HEK293 (cell line): ENCODE measurements around the gene MAN1C1.

Experiments used
- YY1 ChIP-seq: fragments of 450-650 bp; formaldehyde crosslinking; IDR thresholded peaks from 2 replicates; pipeline ENCODE4 v1.5.1; 2018; ENCODE audit warnings: missing biosample characterization, missing genetic modification characterization
- ZNF132 ChIP-seq: fragments of 450-650 bp; formaldehyde crosslinking; IDR thresholded peaks from 2 replicates; pipeline ENCODE4 v1.5.1; 2017; ENCODE audit warnings: missing biosample characterization, missing genetic modification characterization, borderline replicate concordance
- ZNF146 ChIP-seq: fragments of 450-650 bp; formaldehyde crosslinking; IDR thresholded peaks from 2 replicates; pipeline ENCODE4 v1.5.1; 2016; ENCODE audit warnings: missing biosample characterization, missing genetic modification characterization
- ZNF223 ChIP-seq: fragments of 450-650 bp; formaldehyde crosslinking; IDR thresholded peaks from 2 replicates; pipeline ENCODE4 v1.5.1; 2016; ENCODE audit warnings: missing biosample characterization, missing genetic modification characterization
- ZNF558 ChIP-seq: fragments of 450-650 bp; formaldehyde crosslinking; IDR thresholded peaks from 2 replicates; pipeline ENCODE4 v1.5.1; 2016; ENCODE audit warnings: missing biosample characterization, missing genetic modification characterization
- ZNF629 ChIP-seq: fragments of 450-650 bp; formaldehyde crosslinking; IDR thresholded peaks from 2 replicates; pipeline ENCODE4 v1.5.1; 2017; ENCODE audit warnings: missing biosample characterization, missing genetic modification characterization
- ZNF76 ChIP-seq: fragments of 450-650 bp; formaldehyde crosslinking; IDR thresholded peaks from 2 replicates; pipeline ENCODE4; 2016; ENCODE audit warnings: low read depth, missing biosample characterization, missing genetic modification characterization, borderline replicate concordance
- ZSCAN30 ChIP-seq: fragments of 450-650 bp; IDR thresholded peaks from 2 replicates; pipeline ENCODE4 v1.5.1; 2018; ENCODE audit warnings: missing biosample characterization, mild to moderate bottlenecking, missing genetic modification characterization, moderate library complexity
- TF ChIP-seq, protein P1 (sequence below): fragments of 450-650 bp; formaldehyde crosslinking; IDR thresholded peaks from 2 replicates; pipeline ENCODE4 v1.5.1; 2016; ENCODE audit warnings: missing biosample characterization, missing genetic modification characterization, low read depth
- TF ChIP-seq, protein P2 (sequence below): fragments of 450-650 bp; formaldehyde crosslinking; IDR thresholded peaks from 2 replicates; pipeline ENCODE4 v1.5.1; 2016; ENCODE audit warnings: missing biosample characterization, missing genetic modification characterization
- TF ChIP-seq, protein P3 (sequence below): fragments of 450-650 bp; formaldehyde crosslinking; IDR thresholded peaks from 2 replicates; pipeline ENCODE4 v1.5.1; 2016; ENCODE audit warnings: missing biosample characterization, missing genetic modification characterization

DNA sequence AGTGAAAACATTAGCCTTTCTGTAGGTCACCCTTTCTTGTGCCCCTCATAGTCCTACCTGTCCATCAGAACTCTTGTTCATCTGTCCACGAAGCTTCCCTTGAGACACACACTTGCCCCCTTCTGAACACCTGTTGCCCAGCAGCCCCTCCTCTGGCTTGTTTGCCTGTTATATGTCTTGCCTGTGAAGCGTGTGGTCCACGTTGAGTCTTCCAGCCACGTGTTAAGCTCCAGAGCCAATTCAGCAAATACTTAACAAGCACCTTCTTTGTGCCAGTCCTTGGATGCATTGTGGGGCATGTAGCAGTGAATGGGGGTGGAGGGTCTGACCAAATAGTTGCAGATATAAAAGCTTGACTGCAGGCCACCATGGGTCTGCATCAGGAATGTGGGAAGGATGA lies 66.6 kb downstream of the MAN1C1 start:
- TF ChIP-seq, protein P1, sequence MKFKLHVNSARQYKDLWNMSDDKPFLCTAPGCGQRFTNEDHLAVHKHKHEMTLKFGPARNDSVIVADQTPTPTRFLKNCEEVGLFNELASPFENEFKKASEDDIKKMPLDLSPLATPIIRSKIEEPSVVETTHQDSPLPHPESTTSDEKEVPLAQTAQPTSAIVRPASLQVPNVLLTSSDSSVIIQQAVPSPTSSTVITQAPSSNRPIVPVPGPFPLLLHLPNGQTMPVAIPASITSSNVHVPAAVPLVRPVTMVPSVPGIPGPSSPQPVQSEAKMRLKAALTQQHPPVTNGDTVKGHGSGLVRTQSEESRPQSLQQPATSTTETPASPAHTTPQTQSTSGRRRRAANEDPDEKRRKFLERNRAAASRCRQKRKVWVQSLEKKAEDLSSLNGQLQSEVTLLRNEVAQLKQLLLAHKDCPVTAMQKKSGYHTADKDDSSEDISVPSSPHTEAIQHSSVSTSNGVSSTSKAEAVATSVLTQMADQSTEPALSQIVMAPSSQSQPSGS, result no peak
- TF ChIP-seq ZNF146, result no peak
- no peak for TF ChIP-seq ZNF223 (tag by site-specific recombination)
- no peak for TF ChIP-seq ZNF76 (tag by site-specific recombination)
- TF ChIP-seq ZNF558 (tag by site-specific recombination), result no peak
- TF ChIP-seq, protein P2, sequence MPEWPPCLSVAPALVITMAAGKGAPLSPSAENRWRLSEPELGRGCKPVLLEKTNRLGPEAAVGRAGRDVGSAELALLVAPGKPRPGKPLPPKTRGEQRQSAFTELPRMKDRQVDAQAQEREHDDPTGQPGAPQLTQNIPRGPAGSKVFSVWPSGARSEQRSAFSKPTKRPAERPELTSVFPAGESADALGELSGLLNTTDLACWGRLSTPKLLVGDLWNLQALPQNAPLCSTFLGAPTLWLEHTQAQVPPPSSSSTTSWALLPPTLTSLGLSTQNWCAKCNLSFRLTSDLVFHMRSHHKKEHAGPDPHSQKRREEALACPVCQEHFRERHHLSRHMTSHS, result no peak
- TF ChIP-seq, protein P3, sequence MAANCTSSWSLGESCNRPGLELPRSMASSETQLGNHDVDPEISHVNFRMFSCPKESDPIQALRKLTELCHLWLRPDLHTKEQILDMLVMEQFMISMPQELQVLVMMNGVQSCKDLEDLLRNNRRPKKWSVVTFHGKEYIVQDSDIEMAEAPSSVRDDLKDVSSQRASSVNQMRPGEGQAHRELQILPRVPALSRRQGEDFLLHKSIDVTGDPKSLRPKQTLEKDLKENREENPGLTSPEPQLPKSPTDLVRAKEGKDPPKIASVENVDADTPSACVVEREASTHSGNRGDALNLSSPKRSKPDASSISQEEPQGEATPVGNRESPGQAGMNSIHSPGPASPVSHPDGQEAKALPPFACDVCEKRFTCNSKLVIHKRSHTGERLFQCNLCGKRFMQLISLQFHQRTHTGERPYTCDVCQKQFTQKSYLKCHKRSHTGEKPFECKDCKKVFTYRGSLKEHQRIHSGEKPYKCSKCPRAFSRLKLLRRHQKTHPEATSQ (tag by site-specific recombination), result no peak
- no peak for TF ChIP-seq ZNF629 (tag by site-specific recombination)
- no peak for TF ChIP-seq YY1
- TF ChIP-seq ZNF132 (tag by site-specific recombination), result no peak
- TF ChIP-seq ZSCAN30 (tag by site-specific recombination), result no peak
